Kidney epithelial cell (primary cell): Measurements from ENCODE around the gene B4GALNT3. TPM values are rescaled to one million over a fixed set of nuclear protein-coding genes. Genes with fewer than 3 reads are reported as not detected.

ENCODE experiments used
- DNase-seq: peaks from one replicate; pipeline ENCODE4 v3.0.0-alpha.2; 2010; ENCODE audit warnings: low read depth
- H3K27me3 ChIP-seq: 2 replicates; pipeline ENCODE4 v1.6.0; 2011; ENCODE audit warnings: low read length; ENCODE audit not compliant: control insufficient read depth, insufficient read depth
- H3K36me3 ChIP-seq: 2 replicates; pipeline ENCODE4 v1.5.1; 2011; ENCODE audit warnings: low read length; ENCODE audit not compliant: control insufficient read depth, insufficient read depth
- H3K4me3 ChIP-seq: 2 replicates; pipeline ENCODE4 v1.5.1; 2011; ENCODE audit warnings: low read depth, mild to moderate bottlenecking, control low read depth, low read length
- total RNA-seq: library from RNA; depleted of rRNA; stranded (reverse); fragments of >200 nt; gene quantifications from 2 replicates; pipeline ENCODE4 v1.2.3, GENCODE V29; 2015
- TF ChIP-seq, protein P1 (sequence below): IDR thresholded peaks from 2 replicates; pipeline ENCODE4 v1.5.1; 2011; ENCODE audit warnings: mild to moderate bottlenecking, moderate library complexity, low read length, control low read depth, inconsistent platforms; ENCODE audit not compliant: insufficient read depth, poor library complexity, severe bottlenecking

B4GALNT3 gene
- total RNA-seq, 1 donor from 2014 or later, result 6.8 TPM

DNA sequence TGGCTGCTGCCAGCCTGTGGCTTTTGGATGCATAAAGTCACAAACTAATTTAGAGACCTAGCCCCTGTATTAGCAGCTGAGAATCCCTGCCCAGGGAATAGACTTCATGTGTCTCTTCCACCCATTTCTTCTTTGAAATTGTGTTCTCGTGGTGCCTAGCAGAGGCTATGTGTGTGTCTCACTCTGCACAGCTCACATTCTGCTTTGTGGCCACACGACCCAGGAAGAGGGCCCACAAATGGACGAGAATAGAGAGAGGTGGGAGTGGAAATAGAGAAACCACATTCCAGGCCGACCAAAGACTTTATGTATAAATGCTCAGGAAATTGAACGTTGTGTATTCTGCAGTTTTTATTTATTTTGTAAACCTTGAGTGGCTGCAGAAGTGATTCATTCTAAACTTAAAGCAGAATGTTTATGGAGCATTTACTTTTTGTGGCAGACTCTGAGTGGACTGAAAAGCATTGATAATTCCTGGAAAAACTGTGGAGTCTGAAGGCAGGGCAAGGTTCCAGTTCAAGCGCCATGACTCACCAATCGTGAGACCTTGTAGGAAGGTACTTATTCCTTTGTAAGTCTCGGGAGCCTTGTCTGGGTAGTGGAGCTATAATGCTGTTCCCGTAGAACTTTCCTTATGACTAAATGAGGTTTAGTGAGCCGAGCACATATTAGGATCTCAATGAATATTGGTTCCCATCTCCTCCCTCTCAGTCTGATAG is 9.1 kb downstream of the B4GALNT3 start:
- no peak for DNase-seq
- H3K27me3 ChIP-seq, result no peaks in the 10 kb centered on the region

DNA sequence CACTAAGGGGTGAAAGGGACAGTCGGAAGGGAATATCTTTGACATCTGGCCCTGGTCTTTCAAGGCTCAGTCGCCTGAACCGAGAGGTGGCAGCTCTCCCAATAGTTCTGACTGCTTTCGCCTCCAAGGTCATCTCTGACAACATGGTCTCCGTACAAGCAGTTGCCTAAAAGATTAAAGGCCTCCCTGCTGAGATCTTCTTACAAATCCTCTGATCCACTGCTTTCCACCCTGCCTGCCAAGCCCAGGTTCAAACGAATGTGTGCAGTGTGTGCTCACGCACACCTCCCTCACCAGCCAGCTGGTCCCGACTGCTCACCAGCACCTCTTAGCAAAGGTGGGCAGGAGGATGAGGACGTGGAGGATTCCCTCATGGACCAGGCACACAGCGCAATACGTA is 10.4 kb downstream of the B4GALNT3 start:
- no peaks in the 10 kb centered on the region for H3K27me3 ChIP-seq
- H3K36me3 ChIP-seq, result no peaks in the 10 kb centered on the region
- TF ChIP-seq, protein P1, sequence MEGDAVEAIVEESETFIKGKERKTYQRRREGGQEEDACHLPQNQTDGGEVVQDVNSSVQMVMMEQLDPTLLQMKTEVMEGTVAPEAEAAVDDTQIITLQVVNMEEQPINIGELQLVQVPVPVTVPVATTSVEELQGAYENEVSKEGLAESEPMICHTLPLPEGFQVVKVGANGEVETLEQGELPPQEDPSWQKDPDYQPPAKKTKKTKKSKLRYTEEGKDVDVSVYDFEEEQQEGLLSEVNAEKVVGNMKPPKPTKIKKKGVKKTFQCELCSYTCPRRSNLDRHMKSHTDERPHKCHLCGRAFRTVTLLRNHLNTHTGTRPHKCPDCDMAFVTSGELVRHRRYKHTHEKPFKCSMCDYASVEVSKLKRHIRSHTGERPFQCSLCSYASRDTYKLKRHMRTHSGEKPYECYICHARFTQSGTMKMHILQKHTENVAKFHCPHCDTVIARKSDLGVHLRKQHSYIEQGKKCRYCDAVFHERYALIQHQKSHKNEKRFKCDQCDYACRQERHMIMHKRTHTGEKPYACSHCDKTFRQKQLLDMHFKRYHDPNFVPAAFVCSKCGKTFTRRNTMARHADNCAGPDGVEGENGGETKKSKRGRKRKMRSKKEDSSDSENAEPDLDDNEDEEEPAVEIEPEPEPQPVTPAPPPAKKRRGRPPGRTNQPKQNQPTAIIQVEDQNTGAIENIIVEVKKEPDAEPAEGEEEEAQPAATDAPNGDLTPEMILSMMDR, result no peak
- no peak for DNase-seq
- no peak overlapping the region for H3K4me3 ChIP-seq

More for the DNA sequence above, 9.1 kb downstream of the B4GALNT3 start:
- Histone ChIP-seq H3K36me3 (no peaks in the 10 kb centered on the region), H3K4me3 (no peak overlapping the region)
- TF ChIP-seq, protein P1, result no peak

DNA sequence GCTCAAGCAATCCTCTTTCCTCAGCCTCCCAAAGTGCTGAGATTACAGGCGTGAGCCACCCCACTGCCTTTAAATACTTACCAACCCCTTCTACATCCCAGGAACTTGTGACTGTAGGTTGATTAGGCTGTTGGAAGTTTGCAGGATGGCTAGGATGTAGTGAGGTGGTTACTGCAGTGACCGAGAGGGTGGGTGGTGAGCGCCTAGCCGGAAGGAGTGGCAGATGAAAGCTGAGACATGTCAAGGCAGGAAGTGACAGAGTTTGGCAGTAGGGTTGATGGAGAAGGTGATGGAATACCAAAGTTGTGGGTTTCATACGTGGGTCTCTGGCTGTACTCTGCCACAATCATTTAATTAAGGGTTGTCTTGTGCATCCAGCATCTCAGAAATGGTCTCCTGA is 13.5 kb downstream of the B4GALNT3 start:
- TF ChIP-seq, protein P1, result no peak
- Histone ChIP-seq H3K4me3 (no peak overlapping the region), H3K27me3 (no peaks in the 10 kb centered on the region), H3K36me3 (no peaks in the 10 kb centered on the region)
- DNase-seq, result no peak

DNA sequence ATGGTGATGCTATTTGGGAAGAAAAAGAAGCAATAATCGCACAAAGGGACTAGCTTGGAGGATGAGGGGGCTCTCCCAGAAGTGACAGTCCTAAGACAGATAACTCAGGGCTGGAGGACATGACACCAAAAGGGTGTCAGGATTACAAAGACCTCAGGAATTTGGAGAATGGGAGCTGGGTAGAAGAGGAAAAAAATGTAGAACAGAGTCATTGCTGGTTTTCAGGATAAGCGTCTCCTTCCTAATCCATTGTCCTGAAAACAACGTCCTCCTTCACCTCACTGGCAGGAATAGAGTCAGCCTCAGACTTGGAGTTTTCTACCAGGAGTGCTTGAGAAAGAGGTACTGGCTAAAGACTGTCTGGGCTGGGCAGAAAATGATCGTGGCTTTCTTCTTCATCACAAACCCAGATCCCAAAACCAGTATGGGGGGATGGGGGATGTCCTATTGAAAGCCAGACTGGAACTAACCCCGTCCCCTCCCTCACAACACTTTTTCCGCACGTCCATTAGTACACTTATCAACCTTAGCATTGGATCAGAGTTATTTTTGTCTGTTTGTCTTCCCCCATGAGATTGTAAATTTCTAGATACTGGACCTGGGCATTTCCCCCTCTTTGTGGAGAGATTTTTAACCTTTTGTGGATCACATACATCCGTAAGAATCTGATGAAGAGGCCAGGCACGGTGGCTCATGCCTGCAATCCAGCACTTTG is 14.3 kb downstream of the B4GALNT3 start:
- DNase-seq, result no peak
- TF ChIP-seq, protein P1, result no peak
- Histone ChIP-seq H3K36me3 (no peaks in the 10 kb centered on the region), H3K27me3 (no peaks in the 10 kb centered on the region), H3K4me3 (no peak overlapping the region)

DNA sequence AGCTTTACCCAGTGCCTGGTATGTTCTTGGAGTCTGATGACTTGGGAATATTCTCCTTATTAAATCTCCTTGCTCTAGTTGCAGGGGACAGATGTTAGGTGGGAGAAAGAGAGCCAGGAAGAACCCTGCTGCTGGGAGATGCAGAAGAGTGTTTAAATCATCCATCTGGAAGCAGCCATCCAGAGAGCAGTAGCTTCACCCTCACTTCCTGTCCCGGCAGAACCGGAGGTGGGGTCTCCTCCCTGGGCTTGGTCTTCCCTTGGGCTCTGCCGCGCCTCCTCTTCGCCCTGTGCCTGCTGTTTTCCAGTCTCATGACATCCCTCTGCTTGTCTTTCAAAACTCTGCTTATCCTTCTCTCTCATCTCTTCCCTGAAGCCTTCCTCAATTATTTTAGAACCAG is 15.5 kb downstream of the B4GALNT3 start:
- TF ChIP-seq, protein P1, result no peak

More for the DNA sequence above, 15.5 kb downstream of the B4GALNT3 start:
- DNase-seq, result no peak
- no peak overlapping the region for H3K4me3 ChIP-seq
- H3K27me3 ChIP-seq, result no peaks in the 10 kb centered on the region
- H3K36me3 ChIP-seq, result no peaks in the 10 kb centered on the region
